NCI-H2029 treated with DMSO at 0.1 percent for 48 hours (cell line): ENCODE data around the gene CHCHD10.

Experiments
- DNase-seq: peaks from one replicate; lab custom pipeline; 2025; lab: John Stamatoyannopoulos, UW

Gene CHCHD10

DNA sequence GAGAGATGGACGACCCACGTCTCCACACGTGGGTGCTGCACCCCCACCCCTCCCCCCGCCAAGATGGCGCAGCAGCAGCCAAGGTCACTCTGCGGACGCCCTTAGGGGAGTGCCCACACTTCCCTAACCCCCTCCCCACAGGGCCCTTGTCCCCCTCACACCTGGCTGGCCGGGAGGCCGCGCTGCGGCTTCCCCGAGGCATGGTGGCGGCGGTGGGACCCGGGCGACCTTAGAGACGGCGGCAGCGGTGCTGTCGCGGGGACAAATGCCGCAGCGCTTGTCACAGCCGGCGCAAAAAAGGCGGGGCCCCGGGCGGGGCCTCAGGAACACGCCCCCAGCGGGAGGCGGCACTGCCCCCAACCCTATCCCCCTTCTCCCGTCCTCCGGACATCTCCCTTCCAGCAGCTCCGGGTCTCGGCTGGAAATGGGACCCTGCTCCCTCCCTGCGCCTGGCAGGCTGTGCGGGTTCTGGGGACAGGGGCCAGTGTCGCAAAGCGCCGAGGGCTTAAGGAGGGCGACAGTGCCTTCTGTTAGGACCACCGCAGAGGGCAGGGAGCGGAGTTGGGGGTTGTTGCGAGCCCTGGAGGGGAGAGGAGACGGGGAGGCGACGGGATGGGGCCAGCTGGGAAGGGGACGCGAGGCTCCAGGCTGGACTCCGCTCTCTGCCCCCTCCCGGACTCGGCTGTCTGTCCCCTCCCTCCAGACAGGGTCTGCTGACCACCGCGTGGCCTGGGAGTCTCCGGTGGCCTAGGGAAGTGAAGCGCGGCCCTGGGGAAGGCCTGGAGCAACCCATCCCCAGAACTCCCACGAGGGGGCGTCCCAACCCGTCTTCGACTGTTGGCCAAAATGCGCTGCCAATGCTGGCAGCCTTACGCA is at the start of gene CHCHD10:
TSS of gene CHCHD10 (minus strand) at position 300 of the 876 bp plus-strand sequence. CDS start at position 202, 98 bp downstream.
- no peak for DNase-seq

DNA sequence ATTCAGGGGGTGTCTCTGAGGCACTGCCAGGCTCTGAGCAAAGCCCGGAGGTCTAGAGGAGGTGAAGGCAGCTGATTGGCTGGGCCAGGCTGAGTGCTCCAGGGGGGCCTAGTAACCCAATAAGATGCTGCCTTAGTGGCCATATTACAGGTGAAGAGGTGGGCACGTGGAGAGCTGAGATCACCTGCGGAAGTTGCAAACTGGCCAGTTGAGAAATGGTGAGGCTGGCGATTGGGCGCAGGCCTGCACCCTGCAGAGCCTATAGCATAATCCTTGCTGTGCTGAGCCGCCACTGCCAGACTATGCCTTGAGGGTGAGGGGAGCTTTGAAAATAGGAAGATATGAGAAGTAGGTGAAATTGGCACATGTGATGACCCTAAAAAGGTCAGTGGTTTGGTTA is 49.4 kb upstream of the CHCHD10 start:
- DNase-seq, result no peak

DNA sequence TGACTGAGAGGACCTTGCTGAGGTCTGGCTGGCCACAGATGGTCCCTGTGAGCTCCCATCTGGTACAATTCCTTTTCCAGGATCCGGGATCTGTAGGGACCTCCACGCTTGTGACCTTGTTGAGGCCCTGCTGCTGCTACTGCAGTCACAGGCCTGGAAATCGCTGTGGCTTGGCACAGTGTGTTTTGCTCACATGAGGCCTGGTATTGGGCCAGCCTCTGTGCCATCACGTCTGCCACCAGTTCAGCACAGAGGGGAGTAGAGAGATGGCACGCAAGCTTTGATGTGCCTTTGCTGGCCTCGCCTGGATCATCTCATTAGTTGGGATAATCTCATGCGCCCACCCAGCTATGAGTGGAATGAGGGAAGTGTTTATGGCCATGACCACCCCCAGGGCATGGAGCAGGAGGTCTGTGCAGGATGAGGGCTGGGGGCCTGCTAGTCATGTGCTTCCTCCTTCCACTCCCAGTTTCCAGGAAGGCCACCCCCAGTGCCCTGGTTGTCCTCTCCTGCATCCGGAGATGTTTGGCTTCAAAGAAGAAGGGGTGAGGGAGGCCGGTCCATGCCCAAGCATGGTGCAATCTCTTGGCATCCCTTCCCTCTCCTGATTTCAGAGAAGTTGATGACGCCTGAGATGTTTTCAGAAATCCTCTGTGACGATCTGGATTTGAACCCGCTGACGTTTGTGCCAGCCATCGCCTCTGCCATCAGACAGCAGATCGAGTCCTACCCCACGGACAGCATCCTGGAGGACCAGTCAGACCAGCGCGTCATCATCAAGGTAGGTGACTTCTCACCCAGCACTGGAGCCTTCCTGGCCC is 48.6 kb upstream of the CHCHD10 start:
- no peak for DNase-seq

DNA sequence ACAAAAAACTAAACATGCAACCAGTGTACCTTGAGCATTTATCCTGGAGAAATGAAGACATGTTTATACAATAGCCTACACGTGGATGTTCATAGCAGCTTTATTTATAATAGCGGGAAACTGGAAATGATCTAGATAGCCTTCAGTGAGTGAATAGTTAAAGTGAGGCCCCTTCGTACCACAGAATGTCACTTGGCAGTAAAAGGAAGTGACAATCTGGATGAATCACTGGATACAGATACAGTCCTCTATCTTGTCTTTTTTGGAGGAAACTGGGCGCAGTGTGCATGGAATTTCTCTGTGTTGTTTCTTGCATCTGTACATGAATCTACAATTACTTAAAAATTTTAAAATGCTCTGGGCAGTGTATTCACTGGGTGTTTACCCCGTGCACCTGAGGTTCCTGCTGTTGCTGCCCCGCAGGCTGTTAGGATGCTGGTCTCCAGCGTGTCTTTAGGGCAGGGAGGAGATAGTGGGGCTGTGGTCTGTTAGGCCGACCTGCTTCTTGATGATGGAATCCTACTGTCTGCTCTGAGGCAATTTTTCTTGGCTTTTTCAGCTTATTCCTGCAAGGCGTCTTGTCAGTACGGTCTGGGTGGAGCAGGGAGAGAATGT is 47.9 kb upstream of the CHCHD10 start:
- no peak for DNase-seq

DNA sequence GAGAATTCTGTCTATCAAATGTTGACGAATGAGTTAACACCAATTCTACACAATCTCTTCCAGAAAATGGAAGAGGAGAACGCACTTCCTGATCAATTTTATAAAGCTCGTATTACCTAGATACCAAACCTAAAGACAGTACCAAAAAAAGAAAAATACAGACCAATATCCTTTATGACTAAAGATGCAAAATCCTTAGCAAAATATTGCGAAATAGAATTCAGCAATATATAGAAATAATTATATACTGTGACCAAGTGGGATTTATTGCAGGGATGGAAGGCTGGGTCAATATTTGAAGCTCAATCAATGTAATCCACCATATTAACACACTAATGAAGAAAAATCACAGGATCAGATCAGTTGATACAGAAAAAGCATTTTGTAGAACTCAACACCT is 44.6 kb upstream of the CHCHD10 start:
- no peak for DNase-seq

DNA sequence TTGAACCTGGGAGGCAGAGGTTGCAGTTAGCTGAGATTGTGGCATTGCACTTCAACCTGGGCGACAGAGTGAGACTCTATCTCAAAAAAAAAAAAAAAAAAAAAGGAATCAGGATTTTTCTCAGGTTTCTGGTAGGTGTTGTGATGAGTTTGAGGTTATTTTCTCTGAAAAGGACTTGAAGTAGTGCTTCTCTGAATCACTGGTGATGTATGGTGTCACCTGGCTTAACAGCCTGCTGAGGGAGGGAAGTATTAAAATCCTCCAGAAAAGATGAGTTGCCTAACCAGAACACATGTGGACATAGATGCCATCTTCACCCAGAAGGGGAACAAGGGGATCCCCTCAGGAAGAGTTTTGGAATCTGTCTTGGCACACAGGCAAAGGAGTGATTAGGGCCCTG is 39.1 kb upstream of the CHCHD10 start:
- DNase-seq, result no peak

DNA sequence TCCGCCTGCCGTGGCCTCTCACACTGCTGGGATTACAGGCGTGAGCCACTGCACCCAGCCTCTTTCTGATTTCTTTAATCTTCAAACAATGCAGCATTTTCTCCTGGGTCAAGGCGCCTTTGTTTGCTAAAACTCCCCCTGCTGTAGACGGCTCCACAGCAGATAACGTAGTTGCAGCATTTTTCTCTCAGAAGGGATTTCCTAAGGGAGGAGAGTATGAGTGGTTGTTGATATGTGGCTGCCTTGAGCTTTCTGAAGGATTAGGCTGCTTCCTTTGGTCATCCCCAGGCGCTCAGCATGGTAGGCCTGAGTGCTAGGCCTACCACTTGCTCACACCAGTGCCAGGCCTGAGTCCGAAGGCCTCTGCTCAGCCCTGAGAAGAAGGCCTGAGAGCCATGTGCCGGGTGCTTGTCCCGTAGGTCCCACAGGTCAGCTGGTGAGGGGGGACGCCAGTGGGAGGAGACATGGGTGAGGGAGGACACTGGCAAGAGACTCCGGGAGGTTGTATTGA is 37.1 kb upstream of the CHCHD10 start:
- DNase-seq, result no peak

DNA sequence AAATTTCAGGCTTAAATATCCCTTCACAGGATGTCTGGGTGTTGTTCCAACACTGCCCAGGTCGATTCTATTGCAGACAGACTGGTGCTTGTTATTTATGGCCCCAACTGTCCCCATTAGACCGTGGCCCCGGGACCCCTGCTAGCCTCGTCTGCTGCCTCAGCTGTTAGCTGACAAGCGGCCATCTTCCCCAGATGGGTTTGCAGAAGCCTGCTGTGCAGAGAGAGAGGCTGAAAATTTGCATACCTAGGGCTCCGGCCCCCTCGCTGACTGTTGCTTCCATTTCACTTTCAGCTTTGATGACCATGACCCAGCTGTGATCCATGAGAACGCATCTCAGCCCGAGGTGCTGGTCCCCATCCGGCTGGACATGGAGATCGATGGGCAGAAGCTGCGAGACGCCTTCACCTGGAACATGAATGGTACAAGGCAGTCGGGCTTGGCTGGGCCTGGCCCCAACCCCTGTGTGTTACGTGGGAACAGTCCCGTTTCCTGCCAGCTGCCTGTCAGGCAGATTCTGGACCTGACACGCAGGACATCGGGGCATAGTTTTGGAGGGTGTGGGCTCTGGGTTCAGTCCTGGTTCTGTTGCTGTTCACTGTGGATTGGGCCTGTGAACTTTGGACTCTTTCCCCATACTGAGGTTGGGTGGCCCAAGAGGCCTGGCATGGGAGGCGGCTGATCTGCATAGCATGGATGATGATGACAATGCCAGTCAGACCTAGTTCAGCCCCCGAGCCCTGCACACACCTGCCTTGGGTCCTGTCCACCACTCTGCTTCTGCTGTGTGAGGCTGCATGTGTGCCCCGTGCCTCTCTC is 35.4 kb upstream of the CHCHD10 start:
- no peak for DNase-seq

DNA sequence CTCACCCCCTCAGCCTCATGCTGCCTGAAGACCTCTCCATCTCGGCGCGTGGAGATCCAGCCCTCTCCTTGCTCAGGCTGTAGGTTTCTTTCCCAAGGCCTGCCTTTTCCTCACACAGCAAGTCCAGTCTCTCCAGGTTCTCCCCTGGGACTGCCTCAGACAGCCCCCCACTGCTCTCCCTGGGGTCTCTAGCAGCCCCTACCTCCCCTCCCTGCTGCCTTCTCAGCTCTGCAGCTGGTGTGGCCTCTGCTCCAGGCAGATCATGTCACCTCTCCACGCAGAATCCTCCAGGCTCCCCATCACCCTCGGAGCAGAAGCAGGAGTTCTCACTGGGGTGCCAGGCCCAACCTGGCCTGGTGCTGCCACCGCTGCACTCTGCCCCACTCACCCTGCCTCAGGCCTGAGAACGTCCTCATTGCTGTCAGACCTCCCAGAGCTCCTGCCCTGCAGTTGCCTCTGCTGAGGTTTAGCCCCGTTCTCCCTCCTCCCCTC is 34.2 kb upstream of the CHCHD10 start:
- no peak for DNase-seq

DNA sequence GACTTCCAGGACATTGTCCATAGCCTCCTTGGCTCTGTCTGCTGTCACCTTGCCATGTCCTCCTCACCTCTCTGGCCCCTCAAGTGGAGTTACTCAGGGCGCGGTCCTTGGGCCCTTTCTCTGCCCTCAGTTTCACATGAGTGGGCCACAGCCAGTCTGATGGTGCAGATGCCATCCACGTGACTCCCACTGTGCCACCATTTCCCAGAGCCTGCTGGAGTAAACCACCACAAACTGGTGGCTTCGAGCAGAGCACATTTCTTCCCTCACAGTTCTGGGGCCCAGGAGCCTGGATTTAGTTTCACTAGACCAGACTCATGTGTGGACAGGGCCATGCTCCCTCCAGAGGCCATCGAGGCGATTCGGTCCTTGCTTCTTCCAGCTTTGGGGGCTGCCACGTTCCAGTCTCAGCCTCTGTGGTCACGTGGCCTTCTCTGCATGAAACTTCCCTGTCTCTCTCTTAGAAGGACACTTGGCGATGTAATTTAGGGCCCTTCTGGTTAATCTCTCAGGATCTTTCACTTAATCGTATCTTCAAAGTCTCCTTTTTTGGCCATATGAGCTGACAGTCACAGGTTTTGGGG is 33.6 kb upstream of the CHCHD10 start:
- DNase-seq, result no peak

DNA sequence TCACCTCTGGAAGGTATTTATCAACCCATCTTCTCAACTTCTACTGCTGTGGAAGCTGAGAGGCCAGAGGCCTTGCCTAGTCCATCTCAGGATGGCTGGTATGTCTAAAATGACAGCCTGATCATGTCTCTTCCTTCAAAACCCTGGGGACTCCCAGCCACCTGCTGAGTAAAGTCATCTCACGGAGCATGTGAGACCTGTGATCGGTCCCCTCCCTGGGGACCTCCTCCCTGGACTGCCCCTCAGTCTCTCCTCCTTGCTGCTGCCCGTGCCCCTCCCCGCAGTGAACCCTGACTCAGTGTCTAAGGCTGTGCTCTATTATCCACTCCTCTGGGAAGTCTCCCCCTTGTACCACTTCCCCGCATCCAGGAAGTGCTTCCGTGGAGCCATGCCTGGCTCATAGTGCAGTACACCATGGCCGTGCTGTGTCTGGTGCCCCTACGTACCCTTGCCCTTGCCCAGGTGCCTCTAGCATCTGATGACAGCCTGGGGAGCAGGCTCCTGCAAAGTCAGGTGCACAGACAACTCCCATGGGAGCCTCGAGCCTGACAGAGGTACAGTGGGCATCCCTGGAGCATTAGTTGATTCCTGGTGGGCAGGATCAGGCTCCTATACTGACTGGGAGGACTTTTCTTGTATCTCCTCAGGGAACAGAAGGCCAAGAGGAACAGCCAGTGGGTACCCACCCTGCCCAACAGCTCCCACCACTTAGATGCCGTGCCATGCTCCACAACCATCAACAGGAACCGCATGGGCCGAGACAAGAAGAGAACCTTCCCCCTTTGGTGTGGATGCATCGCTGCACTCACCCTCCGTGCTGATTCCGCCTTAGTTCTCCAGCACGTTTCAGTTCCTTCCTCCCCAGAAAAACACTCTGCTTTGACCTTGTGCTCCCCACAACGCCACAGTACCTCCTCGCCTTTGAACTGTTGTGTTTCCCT is 32.8 kb upstream of the CHCHD10 start:
- DNase-seq, result no peak

DNA sequence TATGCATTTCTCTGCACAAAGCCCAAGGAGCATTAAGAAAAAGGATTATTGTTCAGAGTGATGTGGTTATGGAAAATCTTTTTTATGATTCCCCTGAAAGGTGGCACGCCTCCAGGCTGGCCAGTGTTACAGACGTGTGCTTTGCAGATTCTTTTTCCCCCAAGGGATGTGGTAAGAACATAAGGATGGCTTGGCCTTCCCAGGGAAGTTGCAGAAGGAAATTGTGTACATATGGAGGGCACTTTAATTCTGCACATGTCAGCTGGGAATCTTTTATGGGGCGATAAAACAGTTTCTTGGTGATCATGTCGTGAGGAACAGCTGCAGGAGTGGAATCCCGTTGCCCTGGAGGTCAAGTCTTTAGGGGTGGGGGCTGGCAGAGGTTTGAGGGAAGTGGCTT is 28.7 kb upstream of the CHCHD10 start:
- no peak for DNase-seq

DNA sequence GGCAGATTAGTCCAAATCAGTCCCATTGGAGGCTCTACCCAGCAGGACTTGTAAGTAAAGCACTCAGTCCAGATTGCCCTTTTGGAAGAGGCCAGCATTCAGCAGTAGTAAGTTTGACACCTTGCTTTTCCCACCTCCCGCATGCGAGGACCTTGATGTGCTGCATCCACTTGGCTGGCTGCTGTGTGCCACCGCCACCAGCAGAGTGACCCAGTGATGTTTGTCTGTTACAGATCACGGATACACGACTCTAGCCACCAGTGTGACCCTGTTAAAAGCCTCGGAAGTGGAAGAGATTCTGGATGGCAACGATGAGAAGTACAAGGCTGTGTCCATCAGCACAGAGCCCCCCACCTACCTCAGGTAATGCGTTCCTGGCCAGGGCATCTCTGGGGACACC is 25.6 kb upstream of the CHCHD10 start:
- no peak for DNase-seq

DNA sequence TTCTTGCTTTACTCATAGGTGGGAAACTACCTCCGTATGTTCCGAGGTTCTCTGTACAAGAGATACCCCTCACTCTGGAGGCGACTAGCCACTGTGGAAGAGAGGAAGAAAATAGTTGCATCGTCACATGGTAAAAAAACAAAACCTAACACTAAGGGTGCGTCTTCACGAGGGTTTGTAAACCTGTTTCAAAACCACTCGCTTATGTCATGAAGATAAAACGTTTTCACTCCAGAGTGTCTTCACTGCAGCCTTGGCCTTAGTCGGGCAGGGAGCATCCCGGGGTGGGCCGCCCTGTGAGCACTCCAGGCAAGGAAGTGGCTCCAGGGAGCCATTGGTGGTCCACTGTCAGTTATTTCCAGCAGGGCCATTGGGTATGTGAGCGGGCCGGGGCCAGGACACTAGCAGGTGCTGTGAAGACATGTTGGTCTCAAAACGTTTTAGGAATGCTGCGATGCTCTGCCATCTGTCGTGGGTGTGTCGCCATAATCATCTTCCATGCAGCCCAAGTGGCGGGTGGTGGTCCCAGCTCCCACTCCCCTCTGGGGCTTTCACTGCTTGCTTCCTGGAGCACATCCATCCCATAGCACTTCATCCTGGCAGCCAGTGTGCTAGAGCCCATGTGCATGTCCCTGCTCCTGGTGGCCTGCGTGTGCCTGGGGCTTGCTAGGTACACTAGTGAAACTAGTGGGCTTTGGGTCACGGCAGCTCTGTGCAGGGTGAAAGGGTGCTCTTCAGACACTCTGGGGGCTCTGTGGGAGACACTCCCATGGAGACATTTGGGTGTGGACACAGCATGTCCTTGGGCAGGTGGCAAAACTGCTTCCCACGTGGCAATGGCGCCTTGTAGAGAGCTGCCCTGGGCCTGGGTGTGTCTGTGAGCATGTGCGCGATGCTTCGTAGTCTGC is 24.2 kb upstream of the CHCHD10 start:
- no peak for DNase-seq

DNA sequence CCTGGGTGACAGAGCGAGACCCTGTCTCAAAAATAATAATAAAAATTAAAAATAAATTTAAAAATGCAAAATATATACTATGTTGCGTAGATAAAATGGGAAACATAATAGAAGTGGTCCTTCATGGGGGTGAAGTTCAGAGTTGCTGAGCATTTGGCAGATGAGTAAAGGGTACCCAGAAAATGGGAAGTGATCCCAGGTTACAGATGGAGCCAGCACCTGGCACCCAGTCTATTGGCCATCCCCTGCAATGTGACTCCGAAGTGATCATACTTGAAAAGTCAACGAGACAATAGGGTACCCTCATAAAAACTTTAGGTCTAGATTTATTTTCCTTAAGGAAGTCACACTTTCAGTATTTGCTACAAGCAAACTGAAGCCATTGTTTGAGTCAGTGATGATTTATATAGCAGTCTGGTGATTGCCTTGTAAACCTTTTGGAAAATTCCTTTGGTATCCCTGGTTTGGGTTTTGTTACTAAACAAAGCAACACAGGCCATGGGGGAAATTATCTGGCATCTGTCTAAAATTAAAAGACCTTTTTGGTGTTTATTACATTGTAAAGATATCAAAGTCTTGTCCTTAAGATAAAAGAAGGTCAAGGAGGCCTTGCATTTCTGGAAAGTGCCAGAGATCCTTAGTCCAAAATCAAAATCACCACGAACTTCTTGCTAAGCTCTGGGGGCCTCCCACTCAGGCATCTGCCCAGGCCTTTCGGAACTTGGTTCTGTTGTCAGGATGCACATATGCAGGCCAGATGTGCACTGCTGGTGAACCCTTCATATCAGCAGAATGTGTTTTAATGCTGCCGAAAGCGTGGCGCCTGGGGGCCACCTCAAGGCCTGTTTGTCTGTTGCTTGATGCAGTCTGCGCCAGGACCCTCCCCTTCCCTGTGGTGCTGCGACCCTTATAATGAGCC is 23.3 kb upstream of the CHCHD10 start:
- DNase-seq, result no peak

DNA sequence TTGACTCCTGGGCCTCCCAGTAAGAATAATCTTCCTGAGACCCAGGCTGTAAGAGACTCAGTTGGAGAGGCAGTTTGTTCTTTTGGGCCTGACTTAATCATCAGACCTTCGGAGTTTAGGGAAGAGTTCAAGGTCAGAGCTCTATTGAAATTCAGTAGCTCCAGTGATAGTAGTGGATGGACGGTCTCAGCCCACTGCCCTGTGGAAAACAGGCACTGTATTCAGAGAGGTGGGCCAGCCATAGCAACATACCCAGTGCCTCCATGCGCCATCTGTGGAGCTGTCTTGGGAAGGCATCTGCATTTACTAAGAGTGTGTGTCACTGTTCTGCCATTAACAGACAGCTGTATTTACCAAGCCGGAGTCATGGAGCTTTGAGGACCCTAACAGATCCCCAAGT is 21.9 kb upstream of the CHCHD10 start:
- DNase-seq, result no peak

DNA sequence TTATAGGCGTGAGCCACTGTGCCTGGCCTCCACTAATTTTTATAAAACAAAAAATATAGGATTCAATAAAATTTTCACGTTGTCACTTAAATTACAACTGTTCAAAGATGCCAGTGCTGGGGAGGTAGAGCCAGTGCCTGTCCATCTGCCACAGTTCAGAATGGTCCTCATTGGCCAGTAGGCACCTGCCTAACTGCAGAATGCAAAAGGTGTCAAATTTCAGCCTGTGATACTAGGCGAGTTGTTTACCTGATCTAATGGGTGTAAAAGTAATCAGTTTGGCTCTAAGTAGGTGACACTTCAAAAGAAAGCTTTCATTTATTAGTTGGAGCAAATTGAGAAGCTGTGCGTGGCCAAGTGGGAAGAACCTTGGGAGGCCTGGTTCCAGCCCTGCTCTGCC is 21.3 kb upstream of the CHCHD10 start:
- DNase-seq, result no peak

DNA sequence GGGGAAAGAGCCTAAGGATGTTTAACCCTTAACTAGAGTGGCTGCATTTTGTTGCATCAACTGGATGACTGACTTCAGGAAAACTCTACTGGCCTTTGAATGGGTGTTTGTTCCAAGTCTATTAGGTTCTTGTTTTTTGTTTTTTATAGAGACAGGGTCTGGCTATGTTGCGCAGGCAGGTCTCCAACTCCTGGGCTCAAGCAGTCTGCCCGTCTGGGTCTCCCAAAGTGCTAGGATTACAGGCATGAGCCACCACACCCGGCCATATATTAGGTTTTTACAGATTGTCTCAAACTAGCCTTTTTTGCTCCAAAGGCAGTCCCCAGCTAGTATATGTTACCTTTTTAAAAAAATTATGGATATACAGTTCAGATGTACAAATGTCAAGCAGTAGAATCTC is 20.1 kb upstream of the CHCHD10 start:
- DNase-seq, result no peak
